Loucy (cell line): ENCODE measurements around the gene PDPN.

Experiments
- CTCF ChIP-seq: fragments of 200-600 bp; sonication (generic); conservative IDR thresholded peaks from 2 replicates; pipeline ENCODE4 v1.5.1; 2014; ENCODE audit warnings: mild to moderate bottlenecking, antibody characterized with exemption, low read length
- EZH2phosphoT487 ChIP-seq: fragments of 200-600 bp; IDR thresholded peaks from 2 replicates; pipeline ENCODE4 v1.6.1; 2018; ENCODE audit warnings: antibody characterized with exemption, mild to moderate bottlenecking, moderate library complexity, borderline replicate concordance

- TF ChIP-seq CTCF (no peak), EZH2phosphoT487 (no peak)
These were observed 62.9 kb downstream of the PDPN start for GRCh38 chr1:13646521-13646920.
